Mucosa of stomach (tissue), 1 donor: ENCODE data around the gene DHFR.

Experiments used
- H3K27me3 ChIP-seq: one replicate; pipeline ENCODE4 v1.7.0; 2013; ENCODE audit warnings: mild to moderate bottlenecking, low read length; ENCODE audit not compliant: control insufficient read depth, insufficient read depth
- H3K36me3 ChIP-seq: one replicate; pipeline ENCODE4 v1.7.0; 2013; ENCODE audit warnings: low read length; ENCODE audit not compliant: control insufficient read depth, insufficient read depth
- H3K4me1 ChIP-seq: one replicate; pipeline ENCODE4 v1.7.0; 2013; ENCODE audit warnings: mild to moderate bottlenecking, low read length; ENCODE audit not compliant: control insufficient read depth, insufficient read depth
- H3K4me3 ChIP-seq: one replicate; pipeline ENCODE4 v1.7.0; 2013; ENCODE audit warnings: low read length
- H3K9ac ChIP-seq: one replicate; pipeline ENCODE4 v1.7.0; 2013; ENCODE audit warnings: mild to moderate bottlenecking, low read length, moderate library complexity
- H3K9me3 ChIP-seq: one replicate; pipeline ENCODE4 v1.7.0; 2013; ENCODE audit warnings: mild to moderate bottlenecking, low read length, moderate library complexity; ENCODE audit not compliant: control insufficient read depth
- donor health status: Pancreatic carcinoma.

The DHFR gene

GRCh38 chr5:80654391-80655230, at the start of gene DHFR, which contains the start of gene MSH3:
TSS of gene DHFR (minus strand) at chr5:80654983. CDS start at chr5:80654489, 494 bp downstream.
TSS of gene MSH3 (plus strand) at chr5:80654652. CDS start at chr5:80654728, 76 bp downstream.
- Histone ChIP-seq H3K9ac (peak within 1 kb of the TSS; percentile 79), H3K9me3 (no peaks in the 10 kb centered on the region)

GRCh38 chr5:80704221-80704620, 49.4 kb upstream of the DHFR start:
- H3K9me3 ChIP-seq, result no peaks in the 10 kb centered on the region
- H3K27me3 ChIP-seq, result no peaks in the 10 kb centered on the region
- no peaks in the 10 kb centered on the region for H3K4me1 ChIP-seq
- H3K9ac ChIP-seq, result no peak overlapping the region
- H3K4me3 ChIP-seq, result no peak overlapping the region
- no peaks in the 10 kb centered on the region for H3K36me3 ChIP-seq

More at GRCh38 chr5:80654391-80655230, at the start of gene DHFR, which contains the start of gene MSH3:
- Histone ChIP-seq H3K36me3 (no peaks in the 10 kb centered on the region), H3K27me3 (no peaks in the 10 kb centered on the region), H3K4me1 (no peaks in the 10 kb centered on the region), H3K4me3 (peak within 1 kb of the TSS; percentile 89)

- Histone ChIP-seq H3K9ac (no peak overlapping the region), H3K4me3 (no peak overlapping the region), H3K36me3 (no peaks in the 10 kb centered on the region), H3K4me1 (no peaks in the 10 kb centered on the region), H3K9me3 (no peaks in the 10 kb centered on the region), H3K27me3 (no peaks in the 10 kb centered on the region)
Measured at GRCh38 chr5:80703747-80704146, 49.0 kb upstream of the DHFR start.

GRCh38 chr5:80703291-80703690, 48.5 kb upstream of the DHFR start:
- Histone ChIP-seq H3K36me3 (no peaks in the 10 kb centered on the region), H3K9ac (no peak overlapping the region), H3K4me3 (no peak overlapping the region), H3K27me3 (no peaks in the 10 kb centered on the region), H3K4me1 (no peaks in the 10 kb centered on the region), H3K9me3 (no peaks in the 10 kb centered on the region)

GRCh38 chr5:80701597-80701996, 46.8 kb upstream of the DHFR start:
- H3K9me3 ChIP-seq, result no peaks in the 10 kb centered on the region
- H3K36me3 ChIP-seq, result no peaks in the 10 kb centered on the region
- peaks cover 4% of the 10 kb centered on the region for H3K4me1 ChIP-seq

GRCh38 chr5:80698369-80698768, 43.6 kb upstream of the DHFR start:
- no peak overlapping the region for H3K9ac ChIP-seq
- H3K27me3 ChIP-seq, result no peaks in the 10 kb centered on the region
- H3K4me1 ChIP-seq, result peaks cover 13% of the 10 kb centered on the region
- H3K4me3 ChIP-seq, result no peak overlapping the region
- H3K36me3 ChIP-seq, result no peaks in the 10 kb centered on the region
- H3K9me3 ChIP-seq, result no peaks in the 10 kb centered on the region

More at GRCh38 chr5:80701597-80701996, 46.8 kb upstream of the DHFR start:
- no peaks in the 10 kb centered on the region for H3K27me3 ChIP-seq
- no peak overlapping the region for H3K4me3 ChIP-seq
- no peak overlapping the region for H3K9ac ChIP-seq

GRCh38 chr5:80697100-80697499, 42.3 kb upstream of the DHFR start:
- Histone ChIP-seq H3K4me1 (peaks cover 13% of the 10 kb centered on the region), H3K4me3 (no peak overlapping the region), H3K36me3 (no peaks in the 10 kb centered on the region), H3K9me3 (no peaks in the 10 kb centered on the region), H3K9ac (no peak overlapping the region), H3K27me3 (no peaks in the 10 kb centered on the region)

- Histone ChIP-seq H3K4me3 (no peak overlapping the region), H3K9me3 (no peaks in the 10 kb centered on the region), H3K9ac (no peak overlapping the region), H3K36me3 (no peaks in the 10 kb centered on the region), H3K4me1 (peaks cover 13% of the 10 kb centered on the region), H3K27me3 (no peaks in the 10 kb centered on the region)
Measured at GRCh38 chr5:80696450-80696849, 41.7 kb upstream of the DHFR start.

GRCh38 chr5:80695666-80696065, 40.9 kb upstream of the DHFR start:
- H3K4me1 ChIP-seq, result peaks cover 13% of the 10 kb centered on the region
- H3K9me3 ChIP-seq, result no peaks in the 10 kb centered on the region
- no peak overlapping the region for H3K9ac ChIP-seq

GRCh38 chr5:80689627-80690026, 34.8 kb upstream of the DHFR start:
- H3K27me3 ChIP-seq, result no peaks in the 10 kb centered on the region
- H3K4me3 ChIP-seq, result no peak overlapping the region
- no peaks in the 10 kb centered on the region for H3K9me3 ChIP-seq
- no peaks in the 10 kb centered on the region for H3K36me3 ChIP-seq
- no peaks in the 10 kb centered on the region for H3K4me1 ChIP-seq
- no peak overlapping the region for H3K9ac ChIP-seq

More at GRCh38 chr5:80695666-80696065, 40.9 kb upstream of the DHFR start:
- Histone ChIP-seq H3K4me3 (no peak overlapping the region), H3K27me3 (no peaks in the 10 kb centered on the region), H3K36me3 (no peaks in the 10 kb centered on the region)

- Histone ChIP-seq H3K4me1 (no peaks in the 10 kb centered on the region), H3K9me3 (no peaks in the 10 kb centered on the region), H3K9ac (no peak overlapping the region), H3K36me3 (no peaks in the 10 kb centered on the region), H3K4me3 (no peak overlapping the region), H3K27me3 (no peaks in the 10 kb centered on the region)
Measured at GRCh38 chr5:80688648-80689420, 34.1 kb upstream of the DHFR start.

- Histone ChIP-seq H3K9me3 (no peaks in the 10 kb centered on the region), H3K36me3 (no peaks in the 10 kb centered on the region), H3K27me3 (no peaks in the 10 kb centered on the region), H3K4me3 (no peak overlapping the region), H3K9ac (no peak overlapping the region), H3K4me1 (no peaks in the 10 kb centered on the region)
Measured at GRCh38 chr5:80686757-80687156, 32.0 kb upstream of the DHFR start.
